K562 (cell line): Measurements from ENCODE around the gene CHMP4B. TPM values are rescaled to one million over a fixed set of nuclear protein-coding genes. Genes with fewer than 3 reads are reported as not detected.

Experiments
- ATAC-seq: fragments of 200-7000 bp; cut with Tn5 transposase; 3 replicates; pipeline ENCODE4 v1.9.1; 2020; ENCODE audit warnings: moderate library complexity
- BruUV-seq: library from RNA; stranded (reverse); fragments of 400-500 nt; replicated peaks from 2 replicates; lab custom pipeline; 2021; lab: Mats Ljungman, UMichigan
- CTCF ChIA-PET: fragments of 300-600 bp; formaldehyde crosslinking; extraction: SDS; loops from one replicate; lab custom pipeline; 2021; ENCODE audit warnings: low intra/inter-chr PET ratio; lab: Yijun Ruan, JAX
- POLR2A ChIA-PET: fragments of 300-600, 350-650 bp; sonication (Branson Sonifier 250); formaldehyde crosslinking; extraction: SDS; loops from one replicate; lab custom pipeline; 2021; ENCODE audit warnings: antibody characterized with exemption, inconsistent platforms; lab: Yijun Ruan, JAX
- DNase-seq, 4 experiments: peaks; one replicate each; pipeline versions ENCODE4 v3.0.0 to v3.0.0-alpha.2; 2011 to 2018; ENCODE audit warnings: low spot score in 3 of 4, mixed read lengths in 3 of 4; ENCODE audit errors: extremely low read depth in 1 of 4
- FAIRE-seq: peaks from 2 replicates; lab custom pipeline; 2011; peaks lifted over from hg19 to GRCh38; lab: Jason Lieb, UNC
- H2AFZ ChIP-seq: 2 replicates; pipeline ENCODE4 v1.6.0; 2011; ENCODE audit warnings: low read depth, low read length, control low read depth, inconsistent platforms
- H3K27ac ChIP-seq: fragments of 200-600 bp; 3 replicates; pipeline ENCODE4 v1.8.0; 2011; ENCODE audit warnings: low read depth, mild to moderate bottlenecking, control low read depth, inconsistent platforms, low read length, moderate library complexity, mixed read lengths; ENCODE audit errors: extremely low read depth
- H3K27me3 ChIP-seq, 2 experiments: fragments of 300-600 bp in 1 of 2; 2 replicates in 1 of 2; 3 replicates in 1 of 2; pipeline versions ENCODE4 v1.6.0 to v1.8.0; 2011; ENCODE audit warnings: inconsistent platforms in 2 of 2, low read length in 2 of 2, mild to moderate bottlenecking in 1 of 2, mixed read lengths in 1 of 2, moderate library complexity in 1 of 2; ENCODE audit not compliant: control insufficient read depth in 2 of 2, insufficient read depth in 2 of 2
- H3K36me3 ChIP-seq: fragments of 300-600 bp; 3 replicates; pipeline ENCODE4 v1.8.0; 2011; ENCODE audit warnings: mild to moderate bottlenecking, low read length, inconsistent platforms; ENCODE audit not compliant: control insufficient read depth, insufficient read depth
- H3K4me1 ChIP-seq, 2 experiments: fragments of 200-600 bp in 1 of 2; replicated peaks in 1 of 2; 2 replicates in 1 of 2; 3 replicates in 1 of 2; pipeline versions ENCODE4 v1.5.1 to v1.8.0; 2011; ENCODE audit warnings: inconsistent platforms in 2 of 2, low read length in 2 of 2, mild to moderate bottlenecking in 1 of 2, mixed read lengths in 1 of 2, moderate library complexity in 1 of 2; ENCODE audit not compliant: control insufficient read depth in 2 of 2, insufficient read depth in 2 of 2
- H3K4me2 ChIP-seq: 2 replicates; pipeline ENCODE4 v1.6.1; 2011; ENCODE audit warnings: low read length, control low read depth, inconsistent platforms, mixed read lengths; ENCODE audit not compliant: insufficient read depth
- H3K4me3 ChIP-seq: fragments of 200-600 bp; sonication (generic), shearing (Covaris generic); 2 replicates; pipeline ENCODE4 v1.5.1; 2016; ENCODE audit warnings: control low read depth, inconsistent platforms
- H3K79me2 ChIP-seq: fragments of 200-600 bp; 3 replicates; pipeline ENCODE4 v1.8.0; 2011; ENCODE audit warnings: low read length, inconsistent platforms; ENCODE audit not compliant: control insufficient read depth, insufficient read depth
- H3K9ac ChIP-seq, 2 experiments: 2 replicates each; pipeline versions ENCODE4 v1.6.0 to v1.6.1; 2011; ENCODE audit warnings: low read depth in 2 of 2, low read length in 2 of 2, control low read depth in 1 of 2, inconsistent platforms in 1 of 2, mild to moderate bottlenecking in 1 of 2, mixed read lengths in 1 of 2; ENCODE audit not compliant: insufficient read depth in 1 of 2
- H3K9me1 ChIP-seq: one replicate; pipeline ENCODE4 v1.6.0; 2011; ENCODE audit warnings: inconsistent platforms, mild to moderate bottlenecking, low read length, moderate library complexity; ENCODE audit not compliant: control insufficient read depth, insufficient read depth
- H3K9me3 ChIP-seq: replicated peaks from 2 replicates; pipeline ENCODE4 v1.5.1; 2011; ENCODE audit warnings: low read depth, low read length, inconsistent platforms; ENCODE audit not compliant: control insufficient read depth, insufficient read depth
- H4K20me1 ChIP-seq: replicated peaks from 2 replicates; pipeline ENCODE4 v1.6.1; 2011; ENCODE audit warnings: low read length, inconsistent platforms, mixed read lengths; ENCODE audit not compliant: control insufficient read depth, insufficient read depth
- EWSR1 ChIP-seq: fragments of 450-650 bp; IDR thresholded peaks from 2 replicates; pipeline ENCODE4 v1.6.1; 2018; ENCODE audit warnings: borderline replicate concordance, mild to moderate bottlenecking, low read depth, moderate library complexity; ENCODE audit not compliant: partially characterized antibody
- SRF ChIP-seq, 2 experiments: fragments of 250-450, 450-650 bp in 1 of 2; sonication (Bioruptor Pico) in 1 of 2; sonication (generic) in 1 of 2; formaldehyde crosslinking; IDR thresholded peaks; 2 replicates each; pipeline versions ENCODE4 v1.5.0 to v1.5.1; 2020 to 2022; ENCODE audit warnings: mild to moderate bottlenecking in 1 of 2, missing genetic modification reagents in 1 of 2
- SRSF9 ChIP-seq: fragments of 200-400 bp; formaldehyde crosslinking; IDR thresholded peaks from 2 replicates; pipeline ENCODE4 v1.6.1; 2017; ENCODE audit warnings: low read depth, low read length, borderline replicate concordance
- STAT5B ChIP-seq: fragments of 250-450 bp; sonication (Bioruptor Pico); IDR thresholded peaks from 2 replicates; pipeline ENCODE4 v1.8.0; 2021; ENCODE audit warnings: mild to moderate bottlenecking, inconsistent platforms
- TBL1XR1 ChIP-seq, 2 experiments: IDR thresholded peaks; 2 replicates each; pipeline ENCODE4 v1.6.1; 2012; ENCODE audit warnings: improper control_type of control experiment in 2 of 2, low read length in 2 of 2, mild to moderate bottlenecking in 1 of 2
- ZBTB17 ChIP-seq: fragments of 450-650 bp; formaldehyde crosslinking; IDR thresholded peaks from 2 replicates; pipeline ENCODE4 v1.4.0; 2020; ENCODE audit warnings: mild to moderate bottlenecking
- ZNF224 ChIP-seq: sonication (generic); formaldehyde crosslinking; IDR thresholded peaks from 2 replicates; pipeline ENCODE4 v1.8.0; 2022; ENCODE audit warnings: mild to moderate bottlenecking, missing genetic modification reagents
- WGBS: fragments of 100-300 bp; shearing (Covaris generic); methylation state at CpG from one replicate; pipeline ENCODE4 v1.1.6; 2016; ENCODE audit warnings: low coverage, mixed read lengths; ENCODE audit not compliant: insufficient coverage; ENCODE audit errors: missing lambda C conversion rate; 5-methylcytosine and 5-hydroxymethylcytosine counted together
- in situ Hi-C: fragments of 300-500 bp; cut with MboI; formaldehyde crosslinking; loops from 4 replicates; pipeline ENCODE4 v1.15.0; 2018; ENCODE audit warnings: inconsistent platforms, mixed read lengths
- intact Hi-C: fragments of 100-400 bp; cut with micrococcal nuclease; formaldehyde crosslinking; loops from 2 replicates; pipeline ENCODE4 v1.14.2; 2022
- polyA plus RNA-seq, 8 experiments: library from polyadenylated mRNA; depleted of rRNA in 4 of 8; stranded (reverse) in 5 of 8; unstranded in 3 of 8; fragments of >200 nt; fragmentation: Nextera tagmentation in 2 of 8; fragmentation: Illumina TruSeq in 1 of 8; extraction: Ambion mirVana in 2 of 8; extraction: Trizol in 1 of 8; gene quantifications; 2 replicates each; pipeline versions ENCODE4 v1.2.1 to v1.2.3, GENCODE V29; 2011 to 2014; ENCODE audit warnings: inconsistent platforms in 1 of 8, missing spikeins in 1 of 8
- total RNA-seq, 7 experiments: library from RNA; depleted of rRNA in 6 of 7; stranded (reverse); fragments of >200 nt in 6 of 7; fragmentation: Illumina TruSeq in 2 of 7; extraction: Trizol in 2 of 7; gene quantifications; 2 replicates each; pipeline versions ENCODE4 v1.2.1 to v1.2.3, GENCODE V29; 2011 to 2021; ENCODE audit warnings: low replicate concordance in 1 of 7
- TF ChIP-seq, protein P1 (sequence below), 2 experiments: fragments of 450-650 bp; formaldehyde crosslinking in 1 of 2; IDR thresholded peaks; 2 replicates each; pipeline versions ENCODE4 v1.4.0 to v1.6.1; 2014 to 2020; ENCODE audit warnings: mild to moderate bottlenecking in 2 of 2, borderline replicate concordance in 1 of 2, low read depth in 1 of 2
- TF ChIP-seq, protein P2 (sequence below): fragments of 250-450 bp; sonication (Bioruptor Pico); IDR thresholded peaks from 2 replicates; pipeline ENCODE4 v1.9.0; 2021; ENCODE audit warnings: mild to moderate bottlenecking

The CHMP4B gene
- total and polyA plus RNA-seq, 9 of the 15 experiments (the other 6 are each of a cell fraction or from before 2014, with no cell fraction given) = 1.8 to 64.7 (median 31.8) TPM

DNA sequence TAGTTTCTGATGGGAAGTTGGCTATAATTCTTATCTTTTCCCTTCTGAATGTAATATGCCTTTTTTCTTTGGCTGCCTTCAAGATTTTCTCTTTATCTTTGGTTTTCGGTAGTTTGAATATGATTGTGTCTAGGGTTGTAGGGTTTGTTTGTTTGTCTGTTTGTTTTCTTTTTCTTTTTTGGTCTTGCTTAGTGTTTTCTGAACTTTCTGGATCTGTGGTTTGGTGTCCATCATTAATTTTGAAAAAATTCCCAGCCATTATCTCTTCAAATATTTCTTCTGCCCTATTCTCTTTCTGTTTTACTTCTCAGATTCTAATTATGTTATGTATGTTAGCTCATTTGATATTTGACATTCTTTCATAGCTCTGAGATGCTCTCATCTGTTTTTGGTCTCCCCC is 79.4 kb downstream of the CHMP4B start (continued):
- TF ChIP-seq, protein P1, sequence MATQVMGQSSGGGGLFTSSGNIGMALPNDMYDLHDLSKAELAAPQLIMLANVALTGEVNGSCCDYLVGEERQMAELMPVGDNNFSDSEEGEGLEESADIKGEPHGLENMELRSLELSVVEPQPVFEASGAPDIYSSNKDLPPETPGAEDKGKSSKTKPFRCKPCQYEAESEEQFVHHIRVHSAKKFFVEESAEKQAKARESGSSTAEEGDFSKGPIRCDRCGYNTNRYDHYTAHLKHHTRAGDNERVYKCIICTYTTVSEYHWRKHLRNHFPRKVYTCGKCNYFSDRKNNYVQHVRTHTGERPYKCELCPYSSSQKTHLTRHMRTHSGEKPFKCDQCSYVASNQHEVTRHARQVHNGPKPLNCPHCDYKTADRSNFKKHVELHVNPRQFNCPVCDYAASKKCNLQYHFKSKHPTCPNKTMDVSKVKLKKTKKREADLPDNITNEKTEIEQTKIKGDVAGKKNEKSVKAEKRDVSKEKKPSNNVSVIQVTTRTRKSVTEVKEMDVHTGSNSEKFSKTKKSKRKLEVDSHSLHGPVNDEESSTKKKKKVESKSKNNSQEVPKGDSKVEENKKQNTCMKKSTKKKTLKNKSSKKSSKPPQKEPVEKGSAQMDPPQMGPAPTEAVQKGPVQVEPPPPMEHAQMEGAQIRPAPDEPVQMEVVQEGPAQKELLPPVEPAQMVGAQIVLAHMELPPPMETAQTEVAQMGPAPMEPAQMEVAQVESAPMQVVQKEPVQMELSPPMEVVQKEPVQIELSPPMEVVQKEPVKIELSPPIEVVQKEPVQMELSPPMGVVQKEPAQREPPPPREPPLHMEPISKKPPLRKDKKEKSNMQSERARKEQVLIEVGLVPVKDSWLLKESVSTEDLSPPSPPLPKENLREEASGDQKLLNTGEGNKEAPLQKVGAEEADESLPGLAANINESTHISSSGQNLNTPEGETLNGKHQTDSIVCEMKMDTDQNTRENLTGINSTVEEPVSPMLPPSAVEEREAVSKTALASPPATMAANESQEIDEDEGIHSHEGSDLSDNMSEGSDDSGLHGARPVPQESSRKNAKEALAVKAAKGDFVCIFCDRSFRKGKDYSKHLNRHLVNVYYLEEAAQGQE (IDR thresholded peaks at IDR 0.05; ENCODE audit: borderline replicate concordance) = no peak
- TF ChIP-seq, protein P1 (CRISPR knock-in tag; IDR thresholded peaks at IDR 0.05; ENCODE audit: low read depth) = no peak
- TF ChIP-seq, all 486 proteins: peak for 0

DNA sequence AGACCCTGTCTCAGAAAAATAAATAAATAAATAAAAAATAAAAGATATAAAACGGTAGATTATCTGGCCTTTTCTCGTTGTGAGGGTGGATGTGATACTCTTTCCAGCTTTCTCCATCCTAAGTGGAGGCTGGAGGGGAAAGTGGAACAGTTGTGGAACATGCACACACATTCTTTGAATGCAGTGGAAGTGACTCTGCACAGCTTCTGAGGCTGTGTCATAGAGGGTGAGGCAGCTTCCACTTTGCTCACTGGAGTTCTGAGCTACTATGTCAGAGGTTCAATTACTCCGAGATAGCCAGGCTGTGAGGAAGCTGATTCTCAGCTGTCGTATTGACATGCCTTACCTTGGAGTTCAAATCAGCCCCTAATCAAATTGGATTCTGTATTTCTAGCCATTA is 82.2 kb downstream of the CHMP4B start:
- FAIRE-seq = no peak
- 0% methylated on average over 4 of the region's 4 CpGs for WGBS
- Histone ChIP-seq H2AFZ (no peak overlapping the region), H3K79me2 (no peaks in the 10 kb centered on the region), H3K4me2 (no peak overlapping the region), H3K9me1 (no peaks in the 10 kb centered on the region), H3K9ac (no peak overlapping the region), H3K27me3 (peaks cover 22 to 49% of the 10 kb centered on the region in 2 experiments; a peak in 4 of 5 replicates), H3K9me3 (no peaks in the 10 kb centered on the region), H3K27ac (no peak overlapping the region), H3K4me3 (no peak overlapping the region), H3K36me3 (no peaks in the 10 kb centered on the region), H3K4me1 (no peaks in the 10 kb centered on the region; a peak in 2 of 5 replicates), H4K20me1 (peaks cover 6% of the 10 kb centered on the region)
- no TSS peak for BruUV-seq
- intact Hi-C loops = no loop called here
- ChIA-PET POLR2A (no interaction called here), CTCF (no interaction called here)
- no peak for TF ChIP-seq TBL1XR1 (IDR thresholded peaks at IDR 0.05; ENCODE audit: low read length in 2 of 2)
- TF ChIP-seq SRF (CRISPR knock-in tag; IDR thresholded peaks at IDR 0.05) = no peak
- no peak for TF ChIP-seq STAT5B (CRISPR knock-in tag)
- TF ChIP-seq, protein P2, sequence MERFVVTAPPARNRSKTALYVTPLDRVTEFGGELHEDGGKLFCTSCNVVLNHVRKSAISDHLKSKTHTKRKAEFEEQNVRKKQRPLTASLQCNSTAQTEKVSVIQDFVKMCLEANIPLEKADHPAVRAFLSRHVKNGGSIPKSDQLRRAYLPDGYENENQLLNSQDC = no peak
- no peak for TF ChIP-seq EWSR1
- TF ChIP-seq ZNF224 = no peak
- no peak for TF ChIP-seq ZBTB17
- TF ChIP-seq SRSF9 = no peak
- no peak for ATAC-seq
- DNase-seq = no peak
- in situ Hi-C loops = no loop called here
